GM12878 (cell line): ENCODE data around the gene RPL22. TPM values are rescaled to one million over a fixed set of nuclear protein-coding genes. Genes with fewer than 3 reads are reported as not detected.
A peak's percentile ranks its signal among the peaks of the same experiment; 100 is the strongest.

Experiments
- BACH1 ChIP-seq: fragments of 450-650 bp; IDR thresholded peaks from 2 replicates; pipeline ENCODE4 v1.6.1; 2017; ENCODE audit warnings: mild to moderate bottlenecking, borderline replicate concordance
- BMI1 ChIP-seq: fragments of 450-650 bp; IDR thresholded peaks from 2 replicates; pipeline ENCODE4 v1.6.1; 2016; ENCODE audit warnings: mild to moderate bottlenecking, moderate library complexity, borderline replicate concordance
- CBFB ChIP-seq: IDR thresholded peaks from 2 replicates; pipeline ENCODE4 v1.6.1; 2016; ENCODE audit warnings: antibody characterized with exemption, low read depth
- CHD1 ChIP-seq: IDR thresholded peaks from 2 replicates; pipeline ENCODE4 v1.6.1; 2012; ENCODE audit warnings: low read depth, low read length, improper control_type of control experiment
- CHD2 ChIP-seq: IDR thresholded peaks from 2 replicates; pipeline ENCODE4 v1.6.1; 2011; ENCODE audit warnings: low read depth, low read length, improper control_type of control experiment, borderline replicate concordance
- HDGF ChIP-seq: fragments of 450-650 bp; IDR thresholded peaks from 2 replicates; pipeline ENCODE4 v1.6.1; 2016; ENCODE audit warnings: antibody characterized with exemption
- IRF4 ChIP-seq: IDR thresholded peaks from 2 replicates; pipeline ENCODE4 v1.6.1; 2011; ENCODE audit warnings: low read depth, low read length
- JUNB ChIP-seq: IDR thresholded peaks from 2 replicates; pipeline ENCODE4 v1.6.1; 2016; ENCODE audit warnings: antibody characterized with exemption, mild to moderate bottlenecking
- KLF5 ChIP-seq: fragments of 450-650 bp; IDR thresholded peaks from 2 replicates; pipeline ENCODE4 v1.6.1; 2014; ENCODE audit warnings: mild to moderate bottlenecking; ENCODE audit not compliant: partially characterized antibody
- NR2C1 ChIP-seq: fragments of 450-650 bp; IDR thresholded peaks from 2 replicates; pipeline ENCODE4 v1.6.1; 2017; ENCODE audit warnings: antibody characterized with exemption, mild to moderate bottlenecking, moderate library complexity
- NR2C2 ChIP-seq: IDR thresholded peaks from 2 replicates; pipeline ENCODE4 v1.6.1; 2011; ENCODE audit warnings: borderline replicate concordance, low read depth; ENCODE audit not compliant: control insufficient read depth, insufficient read length
- PAX8 ChIP-seq: fragments of 450-650 bp; IDR thresholded peaks from 2 replicates; pipeline ENCODE4 v1.6.1; 2017; ENCODE audit warnings: mild to moderate bottlenecking, moderate library complexity
- PBX3 ChIP-seq: IDR thresholded peaks from 2 replicates; pipeline ENCODE4 v1.6.1; 2011; ENCODE audit warnings: mild to moderate bottlenecking, low read depth, low read length, moderate library complexity; ENCODE audit not compliant: insufficient replicate concordance
- POLR2AphosphoS2 ChIP-seq: IDR thresholded peaks from 2 replicates; pipeline ENCODE4 v1.6.1; 2011; ENCODE audit warnings: low read depth, mild to moderate bottlenecking, low read length, improper control_type of control experiment, moderate library complexity
- RAD51 ChIP-seq: fragments of 450-650 bp; IDR thresholded peaks from 2 replicates; pipeline ENCODE4 v1.6.1; 2016; ENCODE audit warnings: moderate library complexity, mild to moderate bottlenecking, inconsistent platforms
- SMAD1 ChIP-seq: fragments of 450-650 bp; IDR thresholded peaks from 2 replicates; pipeline ENCODE4 v1.6.1; 2018; ENCODE audit warnings: mild to moderate bottlenecking, low read depth; ENCODE audit not compliant: partially characterized antibody
- SREBF2 ChIP-seq: IDR thresholded peaks from 2 replicates; pipeline ENCODE4 v1.6.1; 2012; ENCODE audit warnings: mild to moderate bottlenecking, low read length
- TAF1 ChIP-seq: IDR thresholded peaks from 2 replicates; pipeline ENCODE4 v1.6.1; 2011; ENCODE audit warnings: mild to moderate bottlenecking, low read depth, low read length, borderline replicate concordance
- YBX1 ChIP-seq: fragments of 450-650 bp; IDR thresholded peaks from 2 replicates; pipeline ENCODE4 v1.6.1; 2016; ENCODE audit warnings: antibody characterized with exemption
- ZBTB33 ChIP-seq: fragments of 450-650 bp; IDR thresholded peaks from 2 replicates; pipeline ENCODE4 v1.6.1; 2017; ENCODE audit warnings: mild to moderate bottlenecking
- ZNF622 ChIP-seq: fragments of 450-650 bp; IDR thresholded peaks from 2 replicates; pipeline ENCODE4 v1.6.1; 2017; ENCODE audit warnings: mild to moderate bottlenecking, inconsistent platforms
- ZNF687 ChIP-seq: fragments of 450-650 bp; IDR thresholded peaks from 2 replicates; pipeline ENCODE4 v1.6.1; 2017; ENCODE audit warnings: mild to moderate bottlenecking, moderate library complexity
- polyA plus RNA-seq, 11 experiments: library from polyadenylated mRNA; depleted of rRNA in 4 of 11; unstranded in 6 of 11; stranded (reverse) in 5 of 11; fragments of >200 nt; fragmentation: Nextera tagmentation in 4 of 11; fragmentation: Illumina TruSeq in 1 of 11; extraction: Ambion mirVana in 4 of 11; extraction: Trizol in 1 of 11; gene quantifications; 1 replicate in 1 of 11; 2 replicates in 10 of 11; pipeline versions ENCODE4 v1.2.1 to v1.2.3, GENCODE V29; 2011 to 2016; ENCODE audit warnings: inconsistent platforms in 2 of 11, missing spikeins in 2 of 11, low read depth in 1 of 11
- total RNA-seq, 4 experiments: library from RNA; depleted of rRNA in 3 of 4; stranded (reverse); fragments of >200 nt in 3 of 4; fragmentation: Illumina TruSeq in 1 of 4; extraction: Trizol in 1 of 4; gene quantifications; 2 replicates each; pipeline versions ENCODE4 v1.2.1 to v1.2.3, GENCODE V29; 2013 to 2021

Gene RPL22
- total and polyA plus RNA-seq, 10 of the 15 experiments (the other 5 are each of a cell fraction or from before 2014, with no cell fraction given) = 191 to 560 (median 430) TPM

GRCh38 chr1:6245086-6245868 lies 45.9 kb upstream of the RPL22 start (continued):
- TF ChIP-seq CHD1 = no peak
- TF ChIP-seq ZBTB33 = no peak
- no peak for TF ChIP-seq BMI1
- no peak for TF ChIP-seq CBFB
- no peak for TF ChIP-seq HDGF
- no peak for TF ChIP-seq SMAD1
- TF ChIP-seq PBX3 = no peak
- TF ChIP-seq YBX1 = no peak
- no peak for TF ChIP-seq JUNB
- no peak for TF ChIP-seq KLF5
- TF ChIP-seq PAX8 = no peak
- no peak for TF ChIP-seq NR2C1
- no peak for TF ChIP-seq CHD2
- no peak for TF ChIP-seq NR2C2
- TF ChIP-seq BACH1 = 0 out of 2 replicates have a peak, but pooled peaks have one; percentile 26
- TF ChIP-seq ZNF687 = no peak
- no peak for TF ChIP-seq SREBF2
- TF ChIP-seq ZNF622 = no peak
- no peak for TF ChIP-seq POLR2AphosphoS2
- TF ChIP-seq IRF4 = 0 out of 2 replicates have a peak, but pooled peaks have one; percentile 22
- TF ChIP-seq RAD51 = no peak
- TF ChIP-seq TAF1 = no peak
